Right atrium auricular region (tissue), 2 donors: ENCODE data around the gene NDUFB8. TPM values are rescaled to one million over a fixed set of nuclear protein-coding genes. Genes with fewer than 3 reads are reported as not detected.

Experiments used
- DNase-seq: peaks from one replicate; pipeline ENCODE4 v3.0.0-alpha.2; 2019; ENCODE audit warnings: low spot score
- H3K27ac ChIP-seq, 2 donors: fragments of 200-600 bp; sonication (generic); 1 replicate in 1 of 2; 2 replicates in 1 of 2; pipeline ENCODE4 v1.5.1; 2016 to 2019
- H3K27me3 ChIP-seq, 2 donors: fragments of 200-600 bp; sonication (generic); one replicate each; pipeline versions ENCODE4 v1.5.1 to v1.6.0; 2017 to 2019
- H3K36me3 ChIP-seq: fragments of 200-600 bp; sonication (generic); one replicate; pipeline ENCODE4 v1.5.1; 2016
- H3K4me1 ChIP-seq, 2 donors: fragments of 200-600 bp; sonication (generic); one replicate each; pipeline versions ENCODE4 v1.5.1 to v1.6.0; 2017 to 2019
- H3K4me3 ChIP-seq, 2 donors: fragments of 200-600 bp; sonication (generic); 1 replicate in 1 of 2; 2 replicates in 1 of 2; pipeline ENCODE4 v1.5.1; 2017 to 2019; ENCODE audit warnings: mild to moderate bottlenecking in 1 of 2, moderate library complexity in 1 of 2
- H3K9me3 ChIP-seq, 2 donors: fragments of 200-600 bp; sonication (generic); one replicate each; pipeline ENCODE4 v1.5.1; 2019
- CTCF ChIP-seq, 2 donors: fragments of 200-600 bp; sonication (generic); IDR thresholded peaks; one replicate each; pipeline ENCODE4 v1.5.1; 2019; ENCODE audit warnings: antibody characterized with exemption in 2 of 2
- total RNA-seq, 2 donors: library from RNA; depleted of rRNA; stranded (reverse); fragments of >200 nt; gene quantifications; one replicate each; pipeline ENCODE4 v1.1.0, GENCODE V29; 2016

Gene NDUFB8
- total RNA-seq, 2 donors from 2014 or later = 355 to 361 TPM

- no peak for DNase-seq
- no peaks in the 10 kb centered on the region for H3K27me3 ChIP-seq
- H3K4me3 ChIP-seq = no peak overlapping the region
- H3K4me1 ChIP-seq = no peaks in the 10 kb centered on the region
- H3K9me3 ChIP-seq = no peaks in the 10 kb centered on the region
- peaks cover 38% of the 10 kb centered on the region for H3K36me3 ChIP-seq
- H3K27ac ChIP-seq = no peak overlapping the region
- no peak for TF ChIP-seq CTCF (IDR thresholded peaks at IDR 0.05)
Measured at GRCh38 chr10:100509241-100509840, 20.3 kb downstream of the NDUFB8 start.

DNA sequence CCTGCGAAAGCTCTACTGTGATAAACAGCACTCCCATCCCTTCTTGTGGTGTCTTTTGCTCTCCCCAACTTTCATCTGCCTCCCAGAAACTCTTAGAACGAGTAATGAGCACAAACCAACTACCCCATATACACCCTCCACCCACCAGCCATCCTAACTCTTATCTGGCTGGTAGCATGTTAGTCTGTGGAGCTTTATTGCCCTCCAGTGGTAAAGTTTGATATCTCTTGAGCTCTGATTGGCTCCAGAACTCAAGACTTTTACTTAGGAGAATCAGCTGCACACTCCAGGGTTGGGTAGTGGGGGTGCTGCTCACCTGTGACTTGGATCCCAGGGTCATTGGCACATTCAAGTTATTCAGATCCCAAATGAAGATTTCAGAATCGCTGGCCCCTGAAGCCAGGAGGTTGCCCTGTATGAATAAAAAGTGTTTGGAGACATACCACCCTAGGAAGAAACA is 20.9 kb downstream of the NDUFB8 start:
- no peak for TF ChIP-seq CTCF (IDR thresholded peaks at IDR 0.05)
- no peaks in the 10 kb centered on the region for H3K9me3 ChIP-seq
- peaks cover 38% of the 10 kb centered on the region for H3K36me3 ChIP-seq
- H3K4me3 ChIP-seq = no peak overlapping the region
- no peak for DNase-seq
- H3K4me1 ChIP-seq = no peaks in the 10 kb centered on the region
- H3K27me3 ChIP-seq = no peaks in the 10 kb centered on the region
- no peak overlapping the region for H3K27ac ChIP-seq

- no peak overlapping the region for H3K4me3 ChIP-seq
- H3K27me3 ChIP-seq = no peaks in the 10 kb centered on the region
- peaks cover 38% of the 10 kb centered on the region for H3K36me3 ChIP-seq
- H3K9me3 ChIP-seq = no peaks in the 10 kb centered on the region
- H3K4me1 ChIP-seq = no peaks in the 10 kb centered on the region
- no peak for TF ChIP-seq CTCF (IDR thresholded peaks at IDR 0.05)
- no peak overlapping the region for H3K27ac ChIP-seq
- DNase-seq = no peak
Measured at GRCh38 chr10:100508266-100508665, 21.4 kb downstream of the NDUFB8 start.

- H3K27me3 ChIP-seq = no peaks in the 10 kb centered on the region
- no peak for DNase-seq
- no peaks in the 10 kb centered on the region for H3K9me3 ChIP-seq
- no peak for TF ChIP-seq CTCF (IDR thresholded peaks at IDR 0.05)
- peaks cover 38% of the 10 kb centered on the region for H3K36me3 ChIP-seq
- H3K27ac ChIP-seq = no peak overlapping the region
- H3K4me1 ChIP-seq = no peaks in the 10 kb centered on the region
- no peak overlapping the region for H3K4me3 ChIP-seq
Measured at GRCh38 chr10:100507357-100507732, 22.3 kb downstream of the NDUFB8 start.

- Histone ChIP-seq H3K4me3 (no peak overlapping the region), H3K9me3 (no peaks in the 10 kb centered on the region), H3K27me3 (no peaks in the 10 kb centered on the region), H3K27ac (no peak overlapping the region), H3K4me1 (no peaks in the 10 kb centered on the region), H3K36me3 (peaks cover 41% of the 10 kb centered on the region)
- DNase-seq = no peak
- TF ChIP-seq CTCF (IDR thresholded peaks at IDR 0.05) = no peak
Measured at GRCh38 chr10:100506596-100507356, 22.9 kb downstream of the NDUFB8 start.
